HUES48 (cell line): Measurements from ENCODE around the gene PTMA.
"Not testable (repeated sequence)": the region's sequence is repeated elsewhere in the genome, so short reads cannot be mapped to it uniquely, and the experiment has no call there.

Experiments
- H3K27ac ChIP-seq: one replicate; pipeline ENCODE4 v1.7.0; 2013; ENCODE audit warnings: low read depth, low read length, inconsistent platforms
- H3K27me3 ChIP-seq: 2 replicates; pipeline ENCODE4 v1.6.1; 2013; ENCODE audit warnings: mild to moderate bottlenecking, low read length; ENCODE audit not compliant: control insufficient read depth, insufficient read depth
- H3K36me3 ChIP-seq: 2 replicates; pipeline ENCODE4 v1.6.1; 2013; ENCODE audit warnings: low read length; ENCODE audit not compliant: control insufficient read depth, insufficient read depth
- H3K4me1 ChIP-seq: 2 replicates; pipeline ENCODE4 v1.6.1; 2013; ENCODE audit warnings: mild to moderate bottlenecking, low read length; ENCODE audit not compliant: control insufficient read depth, insufficient read depth
- H3K4me3 ChIP-seq: 2 replicates; pipeline ENCODE4 v1.5.1; 2013; ENCODE audit warnings: mild to moderate bottlenecking, low read depth, low read length
- H3K9ac ChIP-seq: 2 replicates; pipeline ENCODE4 v1.6.1; 2013; ENCODE audit warnings: mild to moderate bottlenecking, low read depth, low read length, moderate library complexity
- H3K9me3 ChIP-seq: 2 replicates; pipeline ENCODE4 v1.6.1; 2013; ENCODE audit warnings: low read length; ENCODE audit not compliant: control insufficient read depth, insufficient read depth

The PTMA gene, protein sequence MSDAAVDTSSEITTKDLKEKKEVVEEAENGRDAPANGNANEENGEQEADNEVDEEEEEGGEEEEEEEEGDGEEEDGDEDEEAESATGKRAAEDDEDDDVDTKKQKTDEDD

DNA sequence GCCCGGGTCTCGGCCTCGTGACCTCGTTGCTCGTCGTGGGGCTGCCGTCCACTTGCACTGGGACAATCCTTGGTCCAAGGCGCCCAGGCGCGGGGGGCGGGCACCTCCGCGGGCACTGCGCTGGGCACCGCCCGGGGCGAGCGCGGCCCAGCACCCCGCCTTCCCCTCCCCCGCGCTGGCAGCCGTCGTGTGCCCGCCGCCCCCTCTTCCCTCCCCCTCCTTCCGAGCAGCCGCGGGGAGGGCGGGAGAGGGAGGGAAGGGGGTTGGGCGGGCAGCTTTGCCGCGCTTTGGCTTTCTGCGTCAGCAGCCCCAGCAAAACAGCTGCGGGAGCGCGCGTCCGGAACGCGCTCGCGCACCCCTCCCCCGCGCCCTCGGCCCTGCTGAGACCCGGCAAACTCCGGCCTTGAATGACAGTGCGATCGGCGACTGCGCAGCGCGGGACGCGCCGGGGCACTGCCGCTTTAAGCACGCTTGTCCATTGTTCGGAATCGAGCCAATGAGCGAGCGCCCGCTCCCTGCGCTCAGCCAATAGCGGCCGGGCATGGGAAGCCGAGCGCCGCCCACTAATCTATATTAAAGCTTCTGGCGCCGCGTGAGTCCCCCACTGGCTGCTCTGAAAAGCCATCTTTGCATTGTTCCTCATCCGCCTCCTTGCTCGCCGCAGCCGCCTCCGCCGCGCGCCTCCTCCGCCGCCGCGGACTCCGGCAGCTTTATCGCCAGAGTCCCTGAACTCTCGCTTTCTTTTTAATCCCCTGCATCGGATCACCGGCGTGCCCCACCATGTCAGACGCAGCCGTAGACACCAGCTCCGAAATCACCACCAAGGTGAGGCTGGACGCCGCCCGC is at the start of gene PTMA:
Gene PTMA, plus strand, starts transcription at position 599 of the 846 bp plus-strand sequence. Its CDS starts 182 bp downstream, at position 781.
- Histone ChIP-seq H3K27me3 (no peaks in the 10 kb centered on the region), H3K9ac (peak within 1 kb of the TSS; percentile 99), H3K4me1 (peaks cover 15% of the 10 kb centered on the region; the same call in 1 of the 2 replicates), H3K4me3 (peak within 1 kb of the TSS; percentile 95), H3K9me3 (no peaks in the 10 kb centered on the region), H3K27ac (peak within 1 kb of the TSS; percentile 99), H3K36me3 (peaks cover 33% of the 10 kb centered on the region)

DNA sequence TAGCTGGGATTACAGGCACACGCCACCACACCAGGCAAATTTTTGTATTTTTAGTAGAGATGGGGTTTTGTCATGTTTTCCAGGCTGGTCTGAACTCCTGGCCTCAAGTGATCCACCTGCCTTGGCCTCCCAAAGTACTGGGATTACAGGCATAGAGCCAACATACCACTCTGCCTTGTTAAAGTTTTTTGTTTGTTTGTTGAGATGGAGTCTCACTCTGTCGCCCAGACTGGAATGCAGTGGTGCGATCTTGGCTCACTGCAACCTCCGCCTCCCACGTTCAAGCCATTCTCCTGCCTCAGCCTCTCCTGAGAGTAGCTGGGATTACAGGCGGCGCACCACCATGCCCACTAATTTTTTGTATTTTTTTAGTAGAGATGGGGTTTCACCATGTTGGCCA is 48.3 kb upstream of the PTMA start:
- H3K27ac ChIP-seq, H3K4me3 ChIP-seq, H3K36me3 ChIP-seq, H3K9ac ChIP-seq, H3K9me3 ChIP-seq: not testable (repeated sequence)
- peaks cover 15% of the 10 kb centered on the region for H3K4me1 ChIP-seq
- peaks cover 13% of the 10 kb centered on the region for H3K27me3 ChIP-seq

GRCh38 chr2:231660860-231661259 is 47.5 kb upstream of the PTMA start:
- H3K4me3 ChIP-seq = no peak overlapping the region
- H3K27me3 ChIP-seq = peaks cover 13% of the 10 kb centered on the region
- peaks cover 14% of the 10 kb centered on the region for H3K4me1 ChIP-seq
- H3K9ac ChIP-seq = no peak overlapping the region
- no peak overlapping the region for H3K27ac ChIP-seq
- no peaks in the 10 kb centered on the region for H3K36me3 ChIP-seq
- H3K9me3 ChIP-seq = no peaks in the 10 kb centered on the region

DNA sequence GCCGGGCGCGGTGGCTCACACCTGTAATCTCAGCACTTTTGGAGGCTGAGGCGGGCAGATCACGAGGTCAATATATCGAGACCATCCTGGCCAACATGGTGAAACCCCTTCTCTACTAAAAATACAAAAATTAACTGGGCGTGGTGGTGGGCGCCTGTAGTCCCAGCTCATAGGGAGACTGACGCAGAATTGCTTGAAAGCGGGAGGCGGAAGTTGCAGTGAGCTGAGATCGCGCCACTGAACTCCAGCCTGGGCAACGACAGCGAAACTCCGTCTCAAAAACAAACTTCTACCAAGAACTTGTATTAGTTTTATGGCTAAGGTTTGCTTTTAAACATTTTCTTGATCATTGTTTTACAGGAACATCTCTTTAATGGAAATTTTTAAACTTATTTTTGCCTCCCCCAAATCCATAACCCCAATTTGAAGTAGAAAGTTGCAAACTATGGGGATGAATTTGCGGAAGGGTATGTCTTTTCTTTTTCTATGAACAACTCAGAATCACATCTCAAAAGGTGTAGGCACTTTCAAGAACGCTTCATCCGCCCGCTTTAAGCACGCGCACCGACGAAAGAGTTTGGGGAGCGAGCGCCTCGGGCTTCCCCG is 46.8 kb upstream of the PTMA start:
- Histone ChIP-seq H3K4me1 (peaks cover 16% of the 10 kb centered on the region), H3K9ac (peak overlapping the region; percentile 88), H3K9me3 (no peaks in the 10 kb centered on the region), H3K4me3 (peak overlapping the region; percentile 48; the same call in 1 of the 2 replicates), H3K36me3 (no peaks in the 10 kb centered on the region), H3K27me3 (peaks cover 13% of the 10 kb centered on the region), H3K27ac (peak overlapping the region; percentile 84)

DNA sequence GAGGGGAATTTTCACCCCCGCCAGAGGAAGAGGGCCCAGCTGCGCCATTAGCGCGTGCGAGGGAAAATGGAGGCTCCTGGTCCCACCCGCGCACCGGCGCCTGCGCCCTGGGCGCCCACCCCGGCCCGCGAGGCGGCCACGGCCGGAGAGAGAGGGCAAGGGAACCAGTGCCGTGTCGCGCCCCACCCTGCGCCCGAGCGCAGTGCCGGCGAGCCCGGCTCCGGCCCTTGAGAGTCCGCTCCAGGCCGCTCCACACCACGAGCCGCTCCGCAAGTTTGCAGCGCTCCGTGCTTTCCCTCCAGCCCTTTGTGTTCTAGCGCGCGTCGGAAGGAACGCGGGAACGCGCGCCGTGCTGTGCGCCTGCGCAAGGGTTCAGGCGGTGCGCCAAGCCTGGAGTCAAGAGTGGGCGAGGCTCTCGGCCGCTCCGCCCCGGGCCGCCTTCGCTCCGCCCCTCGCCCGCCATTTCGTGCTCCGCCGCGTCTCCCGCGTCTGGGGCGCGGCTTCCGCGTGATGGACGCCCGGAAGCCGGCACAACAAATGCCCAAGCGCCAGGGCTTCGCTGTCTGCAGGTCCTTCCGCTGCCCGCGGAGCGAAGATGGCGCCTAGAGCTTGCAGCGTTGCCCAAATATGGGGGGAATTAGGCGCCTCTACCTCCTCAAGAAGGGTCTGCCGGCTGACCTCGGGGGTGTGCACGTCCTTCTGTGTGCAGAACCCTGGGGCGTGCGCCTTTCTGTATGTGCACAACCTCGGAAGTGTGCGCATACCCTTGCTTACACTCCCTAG is 46.1 kb upstream of the PTMA start:
- peaks cover 13% of the 10 kb centered on the region for H3K27me3 ChIP-seq
- peak overlapping the region; percentile 84 for H3K27ac ChIP-seq
- no peaks in the 10 kb centered on the region for H3K36me3 ChIP-seq
- H3K9me3 ChIP-seq = no peaks in the 10 kb centered on the region
- peaks cover 22% of the 10 kb centered on the region for H3K4me1 ChIP-seq
- H3K9ac ChIP-seq = peak overlapping the region; percentile 88
- peak overlapping the region; percentile 48 for H3K4me3 ChIP-seq

- Histone ChIP-seq H3K9ac (peak overlapping the region; percentile 34; the same call in 1 of the 2 replicates), H3K36me3 (no peaks in the 10 kb centered on the region), H3K27ac (peak overlapping the region; percentile 84), H3K4me3 (peak overlapping the region; percentile 12; the same call in 1 of the 2 replicates), H3K27me3 (peaks cover 13% of the 10 kb centered on the region), H3K4me1 (peaks cover 27% of the 10 kb centered on the region), H3K9me3 (no peaks in the 10 kb centered on the region)
Measured at GRCh38 chr2:231662811-231663457, 45.4 kb upstream of the PTMA start.

GRCh38 chr2:231663458-231664212 is 44.7 kb upstream of the PTMA start:
- Histone ChIP-seq H3K9me3 (no peaks in the 10 kb centered on the region), H3K4me1 (peaks cover 27% of the 10 kb centered on the region), H3K4me3 (no peak overlapping the region), H3K27ac (no peak overlapping the region), H3K9ac (no peak overlapping the region), H3K27me3 (peaks cover 13% of the 10 kb centered on the region), H3K36me3 (no peaks in the 10 kb centered on the region)

DNA sequence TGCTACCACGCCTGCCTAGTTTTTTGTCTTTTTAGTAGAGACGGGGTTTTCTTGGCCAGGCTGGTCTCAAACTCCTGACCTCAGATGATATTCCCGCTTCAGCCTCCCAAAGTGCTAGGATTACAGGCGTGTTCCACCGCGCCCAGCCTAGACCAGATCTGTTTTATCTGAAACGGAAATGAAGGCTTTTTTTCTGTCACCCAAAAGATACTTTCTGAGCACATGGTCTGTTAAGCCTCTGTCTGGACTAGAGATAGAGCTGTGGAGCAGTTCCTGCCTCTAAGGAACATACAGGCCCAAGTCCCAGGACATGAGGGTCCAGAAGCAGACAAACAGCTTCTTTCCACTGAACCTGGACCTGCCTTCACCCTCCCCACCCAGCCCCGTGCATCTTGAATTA is 43.6 kb upstream of the PTMA start:
- H3K36me3 ChIP-seq = no peaks in the 10 kb centered on the region
- peaks cover 27% of the 10 kb centered on the region for H3K4me1 ChIP-seq
- H3K4me3 ChIP-seq = no peak overlapping the region
- no peak overlapping the region for H3K27ac ChIP-seq
- H3K9me3 ChIP-seq = no peaks in the 10 kb centered on the region
- no peak overlapping the region for H3K9ac ChIP-seq
- H3K27me3 ChIP-seq = peaks cover 13% of the 10 kb centered on the region

DNA sequence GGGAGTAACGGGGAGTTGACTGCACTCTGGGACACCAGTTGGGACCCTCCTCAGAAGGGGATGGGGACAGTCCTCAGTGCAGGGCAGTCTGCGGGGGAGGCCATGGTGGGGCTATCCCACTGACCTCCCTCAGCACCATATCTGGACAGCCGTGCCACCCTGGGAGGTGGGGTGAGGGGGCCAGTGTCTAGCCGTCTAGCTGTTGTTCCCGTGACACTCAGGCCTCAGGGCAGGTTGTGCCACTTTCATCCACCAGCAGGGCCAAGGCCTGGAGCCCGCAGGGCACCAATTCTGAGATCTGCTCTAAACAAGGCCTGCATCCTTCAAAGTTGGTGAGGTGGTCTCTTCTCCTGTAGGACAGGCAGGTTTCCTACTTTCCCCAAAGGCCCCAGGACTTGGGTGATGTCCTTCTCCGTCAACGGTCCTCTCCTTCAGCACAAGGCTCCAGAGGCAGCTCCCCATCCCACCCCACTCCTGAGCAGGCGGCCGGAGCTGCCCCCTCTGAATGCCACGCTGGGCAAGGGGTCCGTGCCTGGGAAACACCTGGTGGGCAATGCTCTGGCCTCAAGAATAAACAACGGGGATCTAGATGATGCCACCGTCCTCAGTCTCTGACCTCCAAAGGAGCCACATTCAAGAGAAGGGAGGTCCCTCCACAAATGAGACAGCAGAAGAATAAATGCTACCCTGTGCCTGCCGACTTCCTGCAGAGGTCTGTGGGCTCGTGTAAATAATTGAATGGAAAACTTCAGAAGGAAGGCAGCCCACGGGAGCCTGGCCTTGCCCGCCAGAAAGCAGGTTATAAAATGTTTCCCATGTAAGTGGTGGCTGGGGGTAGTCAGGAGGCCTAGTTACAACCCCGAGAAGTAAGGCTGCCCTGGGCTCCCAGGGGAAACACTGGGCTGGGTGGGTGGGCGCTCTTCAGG is 42.8 kb upstream of the PTMA start:
- peak overlapping the region; percentile 100 for H3K27ac ChIP-seq
- H3K4me3 ChIP-seq = peak overlapping the region; percentile 47; the same call in 1 of the 2 replicates
- H3K9me3 ChIP-seq = no peaks in the 10 kb centered on the region
- H3K36me3 ChIP-seq = no peaks in the 10 kb centered on the region
- H3K9ac ChIP-seq = no peak overlapping the region; the same call in 1 of the 2 replicates
- H3K27me3 ChIP-seq = peaks cover 11% of the 10 kb centered on the region
- peaks cover 27% of the 10 kb centered on the region for H3K4me1 ChIP-seq
